ENCODE results near the gene R3HDM4. TPM values are rescaled to one million over a fixed set of nuclear protein-coding genes. Genes with fewer than 3 reads are reported as not detected.

Gene R3HDM4
- total and polyA plus RNA-seq, 10 of the 15 experiments (the other 5 are each of a cell fraction or from before 2014, with no cell fraction given) = 1.3 to 65.8 (median 27.7) TPM

DNA sequence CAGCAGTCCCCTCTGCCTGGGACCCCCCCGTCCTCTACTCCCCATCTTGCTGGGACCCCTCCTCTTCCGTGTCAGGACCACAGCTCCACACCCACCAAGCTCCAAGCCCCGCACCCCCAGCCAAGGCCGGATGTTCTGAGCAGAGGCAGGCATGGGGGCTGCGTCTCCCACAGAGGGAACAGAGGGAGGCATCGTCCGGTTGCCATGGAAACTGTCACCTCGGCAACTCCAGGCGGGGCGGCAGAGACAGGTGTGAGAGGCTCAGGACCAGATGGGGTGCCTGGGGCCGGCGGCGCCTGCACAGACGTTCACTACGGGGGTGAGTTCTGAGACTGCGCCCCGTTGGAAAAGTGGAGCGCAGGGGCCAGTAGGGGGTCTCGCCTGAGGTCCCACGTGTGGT is 14.4 kb downstream of the R3HDM4 start (continued):
- no peak for TF ChIP-seq PKNOX1 (IDR thresholded peaks at IDR 0.05)
- TF ChIP-seq BMI1 (IDR thresholded peaks at IDR 0.05; ENCODE audit: borderline replicate concordance) = peak; percentile 95
- TF ChIP-seq TCF12 (IDR thresholded peaks at IDR 0.05; ENCODE audit: low read depth, low read length) = 0 out of 2 replicates have a peak, but pooled peaks have one; percentile 30
- TF ChIP-seq JUND (IDR thresholded peaks at IDR 0.05; ENCODE audit: low read depth, low read length) = no peak
- TF ChIP-seq MXI1 (IDR thresholded peaks at IDR 0.05; ENCODE audit: low read depth, low read length) = peak; percentile 50; the same call in 1 of the 2 replicates
- no peak for TF ChIP-seq ZNF274 (IDR thresholded peaks at IDR 0.05; ENCODE audit: insufficient read depth, insufficient read length)
- no peak for TF ChIP-seq EGR1 (IDR thresholded peaks at IDR 0.05; ENCODE audit: borderline replicate concordance in 1 of 2, low read depth in 2 of 2, low read length in 2 of 2)
- no peak for TF ChIP-seq EED (IDR thresholded peaks at IDR 0.05; ENCODE audit: low read depth)
- TF ChIP-seq, protein P1, sequence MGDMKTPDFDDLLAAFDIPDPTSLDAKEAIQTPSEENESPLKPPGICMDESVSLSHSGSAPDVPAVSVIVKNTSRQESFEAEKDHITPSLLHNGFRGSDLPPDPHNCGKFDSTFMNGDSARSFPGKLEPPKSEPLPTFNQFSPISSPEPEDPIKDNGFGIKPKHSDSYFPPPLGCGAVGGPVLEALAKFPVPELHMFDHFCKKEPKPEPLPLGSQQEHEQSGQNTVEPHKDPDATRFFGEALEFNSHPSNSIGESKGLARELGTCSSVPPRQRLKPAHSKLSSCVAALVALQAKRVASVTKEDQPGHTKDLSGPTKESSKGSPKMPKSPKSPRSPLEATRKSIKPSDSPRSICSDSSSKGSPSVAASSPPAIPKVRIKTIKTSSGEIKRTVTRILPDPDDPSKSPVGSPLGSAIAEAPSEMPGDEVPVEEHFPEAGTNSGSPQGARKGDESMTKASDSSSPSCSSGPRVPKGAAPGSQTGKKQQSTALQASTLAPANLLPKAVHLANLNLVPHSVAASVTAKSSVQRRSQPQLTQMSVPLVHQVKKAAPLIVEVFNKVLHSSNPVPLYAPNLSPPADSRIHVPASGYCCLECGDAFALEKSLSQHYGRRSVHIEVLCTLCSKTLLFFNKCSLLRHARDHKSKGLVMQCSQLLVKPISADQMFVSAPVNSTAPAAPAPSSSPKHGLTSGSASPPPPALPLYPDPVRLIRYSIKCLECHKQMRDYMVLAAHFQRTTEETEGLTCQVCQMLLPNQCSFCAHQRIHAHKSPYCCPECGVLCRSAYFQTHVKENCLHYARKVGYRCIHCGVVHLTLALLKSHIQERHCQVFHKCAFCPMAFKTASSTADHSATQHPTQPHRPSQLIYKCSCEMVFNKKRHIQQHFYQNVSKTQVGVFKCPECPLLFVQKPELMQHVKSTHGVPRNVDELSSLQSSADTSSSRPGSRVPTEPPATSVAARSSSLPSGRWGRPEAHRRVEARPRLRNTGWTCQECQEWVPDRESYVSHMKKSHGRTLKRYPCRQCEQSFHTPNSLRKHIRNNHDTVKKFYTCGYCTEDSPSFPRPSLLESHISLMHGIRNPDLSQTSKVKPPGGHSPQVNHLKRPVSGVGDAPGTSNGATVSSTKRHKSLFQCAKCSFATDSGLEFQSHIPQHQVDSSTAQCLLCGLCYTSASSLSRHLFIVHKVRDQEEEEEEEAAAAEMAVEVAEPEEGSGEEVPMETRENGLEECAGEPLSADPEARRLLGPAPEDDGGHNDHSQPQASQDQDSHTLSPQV (IDR thresholded peaks at IDR 0.05) = no peak
- TF ChIP-seq, protein P2, sequence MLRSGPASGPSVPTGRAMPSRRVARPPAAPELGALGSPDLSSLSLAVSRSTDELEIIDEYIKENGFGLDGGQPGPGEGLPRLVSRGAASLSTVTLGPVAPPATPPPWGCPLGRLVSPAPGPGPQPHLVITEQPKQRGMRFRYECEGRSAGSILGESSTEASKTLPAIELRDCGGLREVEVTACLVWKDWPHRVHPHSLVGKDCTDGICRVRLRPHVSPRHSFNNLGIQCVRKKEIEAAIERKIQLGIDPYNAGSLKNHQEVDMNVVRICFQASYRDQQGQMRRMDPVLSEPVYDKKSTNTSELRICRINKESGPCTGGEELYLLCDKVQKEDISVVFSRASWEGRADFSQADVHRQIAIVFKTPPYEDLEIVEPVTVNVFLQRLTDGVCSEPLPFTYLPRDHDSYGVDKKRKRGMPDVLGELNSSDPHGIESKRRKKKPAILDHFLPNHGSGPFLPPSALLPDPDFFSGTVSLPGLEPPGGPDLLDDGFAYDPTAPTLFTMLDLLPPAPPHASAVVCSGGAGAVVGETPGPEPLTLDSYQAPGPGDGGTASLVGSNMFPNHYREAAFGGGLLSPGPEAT (IDR thresholded peaks at IDR 0.05; ENCODE audit: low read depth) = no peak
- no peak for TF ChIP-seq NKRF (conservative IDR thresholded peaks at IDR 0.05)
- TF ChIP-seq IRF3 (IDR thresholded peaks at IDR 0.05) = no peak
- TF ChIP-seq EP300 (IDR thresholded peaks at IDR 0.05; ENCODE audit: borderline replicate concordance in 1 of 2, control insufficient read depth in 1 of 2, low read depth in 2 of 2, low read length in 2 of 2) = no peak

Measured in GM12878 (cell line).